Neural cell (in vitro differentiated cells): ENCODE data around the gene CDH4. TPM values are rescaled to one million over a fixed set of nuclear protein-coding genes. Genes with fewer than 3 reads are reported as not detected.

Source experiments
- H2AFZ ChIP-seq: fragments of 200-600, 300-800 bp; sonication (generic), shearing (Covaris generic); 2 replicates; pipeline ENCODE4 v1.6.0; 2014; ENCODE audit warnings: low read depth, mild to moderate bottlenecking, antibody characterized with exemption, low read length, moderate library complexity
- H3F3A ChIP-seq: fragments of 200-600 bp; shearing (Covaris generic); 2 replicates; pipeline ENCODE4 v1.6.1; 2016; ENCODE audit warnings: mild to moderate bottlenecking, moderate library complexity, mixed read lengths, antibody characterized with exemption, low read length; ENCODE audit not compliant: insufficient read depth, poor library complexity, severe bottlenecking
- H3K27ac ChIP-seq: fragments of 200-600, 300-800 bp; sonication (generic), shearing (Covaris generic); 2 replicates; pipeline ENCODE4 v1.5.1; 2014; ENCODE audit warnings: mild to moderate bottlenecking, low read length, moderate library complexity
- H3K27me3 ChIP-seq: fragments of 300-800, 200-600 bp; sonication (generic), shearing (Covaris generic); 2 replicates; pipeline ENCODE4 v1.6.0; 2014; ENCODE audit warnings: mild to moderate bottlenecking, low read depth, low read length, moderate library complexity; ENCODE audit not compliant: insufficient read depth
- H3K36me3 ChIP-seq: fragments of 300-800, 200-600 bp; sonication (generic), shearing (Covaris generic); 2 replicates; pipeline ENCODE4 v1.5.1; 2014; ENCODE audit warnings: mild to moderate bottlenecking, antibody characterized with exemption, low read length, moderate library complexity; ENCODE audit not compliant: insufficient read depth
- H3K4me2 ChIP-seq: fragments of 300-800, 200-600 bp; sonication (generic), shearing (Covaris generic); 2 replicates; pipeline ENCODE4 v1.6.0; 2014; ENCODE audit warnings: mild to moderate bottlenecking, low read length
- H3K4me3 ChIP-seq: fragments of 300-800, 200-600 bp; sonication (generic), shearing (Covaris generic); 2 replicates; pipeline ENCODE4 v1.5.1; 2014; ENCODE audit warnings: mild to moderate bottlenecking, low read length, moderate library complexity
- H3K79me2 ChIP-seq: fragments of 200-600 bp; shearing (Covaris generic); replicated peaks from 2 replicates; pipeline ENCODE4 v1.6.0; 2014; ENCODE audit warnings: mild to moderate bottlenecking, low read length, moderate library complexity; ENCODE audit not compliant: insufficient read depth
- H3K9ac ChIP-seq: fragments of 300-800, 200-600 bp; sonication (generic), shearing (Covaris generic); 2 replicates; pipeline ENCODE4 v1.6.1; 2016; ENCODE audit warnings: mild to moderate bottlenecking, low read length, mixed read lengths
- H3K9me2 ChIP-seq: fragments of 200-600 bp; shearing (Covaris generic); 2 replicates; pipeline ENCODE4 v1.6.1; 2016; ENCODE audit warnings: mild to moderate bottlenecking, low read length, mixed read lengths; ENCODE audit not compliant: insufficient read depth
- H3K9me3 ChIP-seq: fragments of 200-600, 300-800 bp; sonication (generic), shearing (Covaris generic); 2 replicates; pipeline ENCODE4 v1.6.1; 2016; ENCODE audit warnings: mild to moderate bottlenecking, mixed run types, low read length, moderate library complexity, mixed read lengths
- H4K20me1 ChIP-seq: fragments of 200-600 bp; shearing (Covaris generic); 2 replicates; pipeline ENCODE4 v1.6.1; 2016; ENCODE audit warnings: mild to moderate bottlenecking, mixed run types; ENCODE audit not compliant: insufficient read depth
- EP300 ChIP-seq: fragments of 450-650 bp; conservative IDR thresholded peaks from 2 replicates; pipeline ENCODE4 v1.6.1; 2014; ENCODE audit warnings: antibody characterized with exemption, mild to moderate bottlenecking, moderate library complexity; ENCODE audit not compliant: poor library complexity, severe bottlenecking
- EZH2 ChIP-seq: fragments of 200-600, 300-800 bp; shearing (Covaris generic), sonication (generic); IDR thresholded peaks from 2 replicates; pipeline ENCODE4 v1.6.1; 2014; ENCODE audit warnings: antibody characterized with exemption, low read length, borderline replicate concordance, mild to moderate bottlenecking; ENCODE audit not compliant: insufficient read depth, poor library complexity, severe bottlenecking
- MXI1 ChIP-seq: fragments of 450-650 bp; conservative IDR thresholded peaks from 2 replicates; pipeline ENCODE4 v1.6.1; 2014; ENCODE audit warnings: antibody characterized with exemption, mild to moderate bottlenecking; ENCODE audit not compliant: poor library complexity, severe bottlenecking
- POLR2AphosphoS5 ChIP-seq: IDR thresholded peaks from 2 replicates; pipeline ENCODE4 v1.6.1; 2012
- RAD21 ChIP-seq: fragments of 450-650 bp; conservative IDR thresholded peaks from 2 replicates; pipeline ENCODE4 v1.6.1; 2014; ENCODE audit warnings: antibody characterized with exemption, mild to moderate bottlenecking, moderate library complexity
- REST ChIP-seq: IDR thresholded peaks from 2 replicates; pipeline ENCODE4 v1.6.1; 2012; ENCODE audit warnings: borderline replicate concordance
- SMC3 ChIP-seq: fragments of 450-650 bp; conservative IDR thresholded peaks from 2 replicates; pipeline ENCODE4 v1.6.1; 2014; ENCODE audit warnings: antibody characterized with exemption, mild to moderate bottlenecking, moderate library complexity; ENCODE audit not compliant: poor library complexity
- TAF1 ChIP-seq: IDR thresholded peaks from 2 replicates; pipeline ENCODE4 v1.6.1; 2012; ENCODE audit warnings: low read depth
- polyA plus RNA-seq: library from polyadenylated mRNA; depleted of rRNA; stranded (reverse); fragments of >200 nt; gene quantifications from 2 replicates; pipeline ENCODE4 v1.2.3, GENCODE V29; 2014
- TF ChIP-seq, protein P1 (sequence below): fragments of 450-650 bp; IDR thresholded peaks from 2 replicates; pipeline ENCODE4 v1.5.1; 2014; ENCODE audit warnings: antibody characterized with exemption, mild to moderate bottlenecking, moderate library complexity; ENCODE audit not compliant: poor library complexity, severe bottlenecking

Gene CDH4
- polyA plus RNA-seq, 1 donor from 2014 or later, result 24.6 TPM

DNA sequence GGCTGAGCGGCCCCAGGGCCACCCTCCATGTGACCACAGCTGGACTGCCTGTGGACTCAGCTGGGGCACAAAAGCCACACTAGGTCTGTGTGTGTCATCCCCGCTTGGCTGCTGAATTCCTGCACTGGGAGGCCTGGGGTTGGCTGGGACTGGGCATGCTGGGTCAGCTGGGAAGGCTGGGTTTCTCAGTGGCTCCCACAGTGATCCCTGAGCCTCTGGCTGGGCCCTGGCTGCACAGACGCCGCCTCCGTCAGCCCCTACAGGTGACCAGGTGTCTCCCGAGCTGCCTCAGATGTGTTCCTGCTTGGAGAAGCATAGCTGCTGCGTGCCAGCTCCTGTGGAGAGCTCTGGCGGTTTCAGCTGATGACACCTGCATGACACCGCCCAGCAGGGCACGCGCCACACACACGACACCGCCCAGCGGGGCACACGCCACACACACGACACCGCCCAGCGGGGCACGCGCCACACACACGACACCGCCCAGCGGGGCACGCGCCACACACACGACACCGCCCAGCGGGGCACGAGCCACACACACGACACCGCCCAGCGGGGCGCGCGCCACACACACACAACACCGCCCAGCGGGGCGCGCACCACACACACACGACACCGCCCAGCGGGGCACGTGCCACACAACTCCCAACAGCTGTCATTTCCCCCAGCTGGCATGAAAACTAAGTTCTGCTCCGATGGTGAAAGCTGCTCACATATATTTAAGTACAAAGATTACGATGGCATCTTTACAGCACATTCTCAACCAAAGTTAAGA is 724.8 kb downstream of the CDH4 start:
- H3K4me2 ChIP-seq, result no peak overlapping the region
- no peaks in the 10 kb centered on the region for H3K9me2 ChIP-seq
- H3K36me3 ChIP-seq, result peaks cover 8% of the 10 kb centered on the region
- H3K79me2 ChIP-seq, result no peaks in the 10 kb centered on the region
- TF ChIP-seq MXI1 (no peak), REST (no peak), POLR2AphosphoS5 (no peak), TAF1 (no peak), RAD21 (no peak), EZH2 (no peak), SMC3 (no peak)
- TF ChIP-seq, protein P1, sequence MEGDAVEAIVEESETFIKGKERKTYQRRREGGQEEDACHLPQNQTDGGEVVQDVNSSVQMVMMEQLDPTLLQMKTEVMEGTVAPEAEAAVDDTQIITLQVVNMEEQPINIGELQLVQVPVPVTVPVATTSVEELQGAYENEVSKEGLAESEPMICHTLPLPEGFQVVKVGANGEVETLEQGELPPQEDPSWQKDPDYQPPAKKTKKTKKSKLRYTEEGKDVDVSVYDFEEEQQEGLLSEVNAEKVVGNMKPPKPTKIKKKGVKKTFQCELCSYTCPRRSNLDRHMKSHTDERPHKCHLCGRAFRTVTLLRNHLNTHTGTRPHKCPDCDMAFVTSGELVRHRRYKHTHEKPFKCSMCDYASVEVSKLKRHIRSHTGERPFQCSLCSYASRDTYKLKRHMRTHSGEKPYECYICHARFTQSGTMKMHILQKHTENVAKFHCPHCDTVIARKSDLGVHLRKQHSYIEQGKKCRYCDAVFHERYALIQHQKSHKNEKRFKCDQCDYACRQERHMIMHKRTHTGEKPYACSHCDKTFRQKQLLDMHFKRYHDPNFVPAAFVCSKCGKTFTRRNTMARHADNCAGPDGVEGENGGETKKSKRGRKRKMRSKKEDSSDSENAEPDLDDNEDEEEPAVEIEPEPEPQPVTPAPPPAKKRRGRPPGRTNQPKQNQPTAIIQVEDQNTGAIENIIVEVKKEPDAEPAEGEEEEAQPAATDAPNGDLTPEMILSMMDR, result no peak
- H3K9me3 ChIP-seq, result no peaks in the 10 kb centered on the region
- H3K4me3 ChIP-seq, result no peak overlapping the region
- H2AFZ ChIP-seq, result no peak overlapping the region
- H3K27ac ChIP-seq, result no peak overlapping the region
- H3K9ac ChIP-seq, result no peak overlapping the region
- H3F3A ChIP-seq, result no peaks in the 10 kb centered on the region
- no peaks in the 10 kb centered on the region for H3K27me3 ChIP-seq
- H4K20me1 ChIP-seq, result no peaks in the 10 kb centered on the region

DNA sequence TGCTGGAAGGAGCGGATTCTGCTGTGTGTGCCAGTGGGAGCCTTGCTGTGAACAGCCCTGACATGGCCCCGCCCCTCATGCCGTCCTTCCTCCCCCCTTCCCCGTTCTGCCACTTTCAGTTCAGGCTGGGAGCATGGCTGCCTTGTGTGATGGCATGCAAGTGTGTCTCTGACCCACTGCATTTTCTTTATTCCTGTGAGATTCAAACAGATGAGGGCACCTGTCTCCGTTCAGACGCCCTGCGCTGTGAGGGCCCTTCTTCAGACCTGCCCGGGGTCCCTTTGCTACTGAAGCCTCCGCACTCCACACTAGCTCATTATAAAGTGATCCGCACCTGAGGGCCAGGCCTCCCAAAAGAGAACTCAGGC is 725.3 kb downstream of the CDH4 start:
- Histone ChIP-seq H3K4me3 (no peak overlapping the region), H3K9me2 (no peaks in the 10 kb centered on the region), H2AFZ (no peak overlapping the region), H3K9me3 (no peaks in the 10 kb centered on the region), H3F3A (no peaks in the 10 kb centered on the region), H3K4me2 (no peak overlapping the region), H3K27ac (no peak overlapping the region), H3K27me3 (no peaks in the 10 kb centered on the region), H4K20me1 (no peaks in the 10 kb centered on the region), H3K9ac (no peak overlapping the region), H3K79me2 (no peaks in the 10 kb centered on the region), H3K36me3 (peaks cover 5% of the 10 kb centered on the region)
- no peak for TF ChIP-seq EP300
- no peak for TF ChIP-seq MXI1
- no peak for TF ChIP-seq RAD21
- TF ChIP-seq SMC3, result no peak
- TF ChIP-seq TAF1, result no peak
- TF ChIP-seq REST, result no peak
